Measurements from ENCODE around the gene IDS. TPM values are rescaled to one million over a fixed set of nuclear protein-coding genes. Genes with fewer than 3 reads are reported as not detected.
A peak's percentile ranks its signal among the peaks of the same experiment; 100 is the strongest.

Gene IDS
- total and polyA plus RNA-seq, 2 of the 8 experiments (the other 6 are each of a cell fraction or from before 2014, with no cell fraction given): 19.9 to 20.7 TPM

- TF ChIP-seq, protein P1, sequence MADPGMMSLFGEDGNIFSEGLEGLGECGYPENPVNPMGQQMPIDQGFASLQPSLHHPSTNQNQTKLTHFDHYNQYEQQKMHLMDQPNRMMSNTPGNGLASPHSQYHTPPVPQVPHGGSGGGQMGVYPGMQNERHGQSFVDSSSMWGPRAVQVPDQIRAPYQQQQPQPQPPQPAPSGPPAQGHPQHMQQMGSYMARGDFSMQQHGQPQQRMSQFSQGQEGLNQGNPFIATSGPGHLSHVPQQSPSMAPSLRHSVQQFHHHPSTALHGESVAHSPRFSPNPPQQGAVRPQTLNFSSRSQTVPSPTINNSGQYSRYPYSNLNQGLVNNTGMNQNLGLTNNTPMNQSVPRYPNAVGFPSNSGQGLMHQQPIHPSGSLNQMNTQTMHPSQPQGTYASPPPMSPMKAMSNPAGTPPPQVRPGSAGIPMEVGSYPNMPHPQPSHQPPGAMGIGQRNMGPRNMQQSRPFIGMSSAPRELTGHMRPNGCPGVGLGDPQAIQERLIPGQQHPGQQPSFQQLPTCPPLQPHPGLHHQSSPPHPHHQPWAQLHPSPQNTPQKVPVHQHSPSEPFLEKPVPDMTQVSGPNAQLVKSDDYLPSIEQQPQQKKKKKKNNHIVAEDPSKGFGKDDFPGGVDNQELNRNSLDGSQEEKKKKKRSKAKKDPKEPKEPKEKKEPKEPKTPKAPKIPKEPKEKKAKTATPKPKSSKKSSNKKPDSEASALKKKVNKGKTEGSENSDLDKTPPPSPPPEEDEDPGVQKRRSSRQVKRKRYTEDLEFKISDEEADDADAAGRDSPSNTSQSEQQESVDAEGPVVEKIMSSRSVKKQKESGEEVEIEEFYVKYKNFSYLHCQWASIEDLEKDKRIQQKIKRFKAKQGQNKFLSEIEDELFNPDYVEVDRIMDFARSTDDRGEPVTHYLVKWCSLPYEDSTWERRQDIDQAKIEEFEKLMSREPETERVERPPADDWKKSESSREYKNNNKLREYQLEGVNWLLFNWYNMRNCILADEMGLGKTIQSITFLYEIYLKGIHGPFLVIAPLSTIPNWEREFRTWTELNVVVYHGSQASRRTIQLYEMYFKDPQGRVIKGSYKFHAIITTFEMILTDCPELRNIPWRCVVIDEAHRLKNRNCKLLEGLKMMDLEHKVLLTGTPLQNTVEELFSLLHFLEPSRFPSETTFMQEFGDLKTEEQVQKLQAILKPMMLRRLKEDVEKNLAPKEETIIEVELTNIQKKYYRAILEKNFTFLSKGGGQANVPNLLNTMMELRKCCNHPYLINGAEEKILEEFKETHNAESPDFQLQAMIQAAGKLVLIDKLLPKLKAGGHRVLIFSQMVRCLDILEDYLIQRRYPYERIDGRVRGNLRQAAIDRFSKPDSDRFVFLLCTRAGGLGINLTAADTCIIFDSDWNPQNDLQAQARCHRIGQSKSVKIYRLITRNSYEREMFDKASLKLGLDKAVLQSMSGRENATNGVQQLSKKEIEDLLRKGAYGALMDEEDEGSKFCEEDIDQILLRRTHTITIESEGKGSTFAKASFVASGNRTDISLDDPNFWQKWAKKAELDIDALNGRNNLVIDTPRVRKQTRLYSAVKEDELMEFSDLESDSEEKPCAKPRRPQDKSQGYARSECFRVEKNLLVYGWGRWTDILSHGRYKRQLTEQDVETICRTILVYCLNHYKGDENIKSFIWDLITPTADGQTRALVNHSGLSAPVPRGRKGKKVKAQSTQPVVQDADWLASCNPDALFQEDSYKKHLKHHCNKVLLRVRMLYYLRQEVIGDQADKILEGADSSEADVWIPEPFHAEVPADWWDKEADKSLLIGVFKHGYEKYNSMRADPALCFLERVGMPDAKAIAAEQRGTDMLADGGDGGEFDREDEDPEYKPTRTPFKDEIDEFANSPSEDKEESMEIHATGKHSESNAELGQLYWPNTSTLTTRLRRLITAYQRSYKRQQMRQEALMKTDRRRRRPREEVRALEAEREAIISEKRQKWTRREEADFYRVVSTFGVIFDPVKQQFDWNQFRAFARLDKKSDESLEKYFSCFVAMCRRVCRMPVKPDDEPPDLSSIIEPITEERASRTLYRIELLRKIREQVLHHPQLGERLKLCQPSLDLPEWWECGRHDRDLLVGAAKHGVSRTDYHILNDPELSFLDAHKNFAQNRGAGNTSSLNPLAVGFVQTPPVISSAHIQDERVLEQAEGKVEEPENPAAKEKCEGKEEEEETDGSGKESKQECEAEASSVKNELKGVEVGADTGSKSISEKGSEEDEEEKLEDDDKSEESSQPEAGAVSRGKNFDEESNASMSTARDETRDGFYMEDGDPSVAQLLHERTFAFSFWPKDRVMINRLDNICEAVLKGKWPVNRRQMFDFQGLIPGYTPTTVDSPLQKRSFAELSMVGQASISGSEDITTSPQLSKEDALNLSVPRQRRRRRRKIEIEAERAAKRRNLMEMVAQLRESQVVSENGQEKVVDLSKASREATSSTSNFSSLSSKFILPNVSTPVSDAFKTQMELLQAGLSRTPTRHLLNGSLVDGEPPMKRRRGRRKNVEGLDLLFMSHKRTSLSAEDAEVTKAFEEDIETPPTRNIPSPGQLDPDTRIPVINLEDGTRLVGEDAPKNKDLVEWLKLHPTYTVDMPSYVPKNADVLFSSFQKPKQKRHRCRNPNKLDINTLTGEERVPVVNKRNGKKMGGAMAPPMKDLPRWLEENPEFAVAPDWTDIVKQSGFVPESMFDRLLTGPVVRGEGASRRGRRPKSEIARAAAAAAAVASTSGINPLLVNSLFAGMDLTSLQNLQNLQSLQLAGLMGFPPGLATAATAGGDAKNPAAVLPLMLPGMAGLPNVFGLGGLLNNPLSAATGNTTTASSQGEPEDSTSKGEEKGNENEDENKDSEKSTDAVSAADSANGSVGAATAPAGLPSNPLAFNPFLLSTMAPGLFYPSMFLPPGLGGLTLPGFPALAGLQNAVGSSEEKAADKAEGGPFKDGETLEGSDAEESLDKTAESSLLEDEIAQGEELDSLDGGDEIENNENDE (IDR thresholded peaks at IDR 0.05; ENCODE audit: insufficient replicate concordance, low read length): no peak
- TF ChIP-seq JUN (IDR thresholded peaks at IDR 0.05; ENCODE audit: low read depth, low read length) (no peak), MAFK (IDR thresholded peaks at IDR 0.05; ENCODE audit: low read depth, low read length) (no peak), KDM1A (IDR thresholded peaks at IDR 0.05; ENCODE audit: borderline replicate concordance, low read length) (no peak), GABPA (IDR thresholded peaks at IDR 0.05; ENCODE audit: borderline replicate concordance, insufficient read depth, low read length) (no peak), CBX8 (IDR thresholded peaks at IDR 0.05; ENCODE audit: borderline replicate concordance, low read depth, low read length) (no peak), PHF8 (conservative IDR thresholded peaks at IDR 0.05; ENCODE audit: low read depth, low read length) (peak; percentile 28; the same call in 1 of the 2 replicates), POLR2A (IDR thresholded peaks at IDR 0.05; ENCODE audit: control extremely low read depth in 1 of 2, low read depth in 2 of 2, low read length in 2 of 2) (no peak), SAP30 (IDR thresholded peaks at IDR 0.05; ENCODE audit: insufficient read depth, insufficient replicate concordance, low read length) (peak; percentile 72), POLR2AphosphoS5 (IDR thresholded peaks at IDR 0.05; ENCODE audit: low read depth, low read length) (no peak)
Measured at GRCh38 chrX:149540621-149541520, 35.8 kb upstream of the IDS start, which contains the start of gene EOLA1 (continued).

Measured in H1 (cell line).